M059J (cell line): ENCODE measurements around the gene FOXN3. TPM values are rescaled to one million over a fixed set of nuclear protein-coding genes. Genes with fewer than 3 reads are reported as not detected.

ENCODE experiments used
- DNase-seq: peaks from one replicate; pipeline ENCODE4 v3.0.0-alpha.2; 2012; ENCODE audit warnings: low read depth
- total RNA-seq: library from RNA; depleted of rRNA; stranded (reverse); fragments of >200 nt; shearing (Covaris generic); gene quantifications from 2 replicates; pipeline ENCODE4 v1.2.3, GENCODE V29; 2014

The FOXN3 gene
- total RNA-seq, 1 experiment from 2014 or later: 16.7 TPM

DNA sequence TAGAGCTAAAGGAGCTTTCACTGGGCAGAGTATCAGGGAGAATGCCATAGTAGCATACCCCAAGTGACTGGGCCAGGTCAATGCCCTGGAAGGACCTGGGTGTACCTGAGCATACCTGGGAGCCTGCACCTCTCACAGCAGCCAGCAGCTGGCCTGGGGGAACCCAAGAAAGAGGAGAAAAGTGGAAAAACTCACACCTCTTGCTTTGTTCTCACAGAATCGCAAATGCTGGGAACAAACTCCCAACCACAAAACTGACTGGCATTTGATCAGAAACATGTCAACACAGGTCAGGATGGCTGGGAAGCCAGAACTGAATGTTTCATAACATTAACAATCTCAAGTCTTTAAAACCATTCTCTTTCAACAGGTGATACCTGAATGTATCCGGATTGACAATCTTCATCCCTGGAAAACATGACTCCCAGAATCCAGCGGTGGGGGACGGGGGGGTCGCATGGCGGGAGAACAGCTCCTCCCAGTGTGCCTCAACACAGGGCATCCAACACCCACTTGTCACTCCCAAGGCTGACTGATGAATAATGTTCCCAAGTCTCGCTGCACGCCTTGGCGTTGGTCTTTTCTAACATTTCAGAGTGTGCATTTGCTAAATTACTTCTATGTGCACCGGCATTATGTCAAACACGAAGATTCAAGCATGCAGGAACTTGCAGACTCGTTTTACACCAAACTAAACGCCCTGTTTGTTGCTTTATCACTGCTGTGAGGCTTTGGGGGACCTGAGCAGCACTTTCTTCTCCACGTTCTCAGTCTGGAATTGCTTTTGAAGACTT, 7.9 kb downstream of the FOXN3 start:
- DNase-seq: peak; percentile 23

DNA sequence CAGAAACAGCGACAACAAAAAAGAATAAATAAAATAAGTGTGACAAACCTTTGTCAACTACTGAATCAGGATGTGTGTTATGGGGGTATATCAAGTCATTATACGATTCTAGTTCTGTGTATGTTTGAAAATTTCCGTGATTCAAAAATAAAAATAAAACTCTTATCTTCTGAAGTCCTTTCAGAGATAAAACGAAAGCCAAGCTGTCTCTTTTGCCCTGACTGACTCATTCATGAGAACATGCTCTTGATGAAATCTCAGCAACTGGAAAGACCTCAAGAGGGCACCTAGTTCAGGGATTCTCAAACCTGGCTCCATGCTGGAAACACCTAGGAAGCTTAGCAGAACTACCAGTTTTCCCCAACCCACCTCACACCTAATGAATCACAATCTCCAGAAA, 9.2 kb downstream of the FOXN3 start:
- DNase-seq: peak; percentile 40

DNA sequence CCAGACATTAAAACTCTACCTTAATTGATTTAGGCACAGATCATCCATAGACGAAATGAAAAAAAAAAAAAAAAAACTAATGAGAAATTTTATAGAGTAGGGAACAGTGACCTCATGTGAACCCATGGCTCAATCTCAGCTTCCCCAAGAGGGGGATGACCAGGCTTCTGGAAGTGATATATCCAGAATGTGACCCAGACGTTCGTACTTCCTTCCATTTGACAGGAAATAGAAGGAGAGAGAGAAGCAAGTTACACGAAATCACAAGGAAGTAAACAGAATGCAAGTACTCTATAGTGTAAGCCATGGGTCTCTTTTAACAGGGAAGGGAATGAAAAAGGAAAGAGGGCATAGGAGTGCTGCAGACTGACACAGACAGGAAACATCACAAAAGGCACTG, 10.1 kb downstream of the FOXN3 start:
- no peak for DNase-seq

DNA sequence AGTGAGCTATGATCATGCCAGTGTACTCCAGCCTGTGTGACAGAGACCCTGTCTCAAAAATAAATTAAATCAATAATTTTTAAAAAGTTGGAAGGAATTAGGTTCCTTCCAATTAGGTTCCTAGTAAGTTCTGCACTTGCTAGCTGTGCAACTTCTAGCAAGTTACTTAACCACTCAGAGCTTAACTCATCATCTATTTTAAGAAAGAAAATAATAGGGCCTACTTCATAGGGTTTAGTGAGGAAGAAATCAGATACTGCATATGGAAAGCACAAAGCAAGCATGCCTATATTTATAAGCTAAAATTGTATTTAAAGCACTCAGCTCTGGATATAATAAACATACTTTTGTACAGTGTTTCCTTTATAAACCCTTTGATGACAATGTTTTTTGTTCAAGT, 10.7 kb downstream of the FOXN3 start:
- DNase-seq: no peak

DNA sequence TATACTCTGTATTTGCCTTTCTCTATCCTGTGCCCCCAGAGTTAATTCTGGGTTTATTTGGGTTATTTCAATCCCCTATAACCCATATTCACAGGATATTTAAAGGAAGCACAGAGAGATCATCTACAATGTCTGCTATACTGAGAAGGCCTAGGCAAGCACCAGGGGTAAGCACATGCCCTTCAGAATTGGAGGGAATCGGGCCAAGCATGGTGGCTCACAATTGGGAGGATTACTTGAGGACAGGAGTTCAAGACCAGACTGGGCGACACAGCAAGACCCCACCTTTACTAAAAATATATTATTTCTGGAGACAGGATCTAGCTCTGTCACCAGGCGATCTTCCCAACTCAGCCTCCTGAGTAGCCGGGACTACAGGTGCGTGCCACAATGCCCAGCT, 11.3 kb downstream of the FOXN3 start:
- no peak for DNase-seq

DNA sequence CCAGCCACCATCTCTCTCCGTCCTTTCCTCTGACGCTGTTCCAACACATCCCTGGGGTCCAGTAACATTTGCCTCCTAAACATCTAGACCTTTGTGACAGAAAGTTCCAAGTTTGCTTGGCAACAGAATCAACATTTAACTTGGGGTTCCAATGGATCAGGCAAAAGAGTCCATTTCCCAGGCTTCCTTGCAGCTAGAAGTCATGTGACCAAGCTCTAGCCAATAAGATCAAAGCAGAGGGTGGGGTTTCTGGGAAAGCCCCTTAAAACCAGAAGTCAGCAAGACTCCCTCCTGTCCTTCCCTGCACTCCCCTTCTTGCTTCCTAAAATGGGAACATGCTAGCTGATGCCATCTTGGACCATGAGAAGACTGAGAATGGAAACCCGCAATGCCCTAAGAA, 14.7 kb downstream of the FOXN3 start:
- DNase-seq: no peak

DNA sequence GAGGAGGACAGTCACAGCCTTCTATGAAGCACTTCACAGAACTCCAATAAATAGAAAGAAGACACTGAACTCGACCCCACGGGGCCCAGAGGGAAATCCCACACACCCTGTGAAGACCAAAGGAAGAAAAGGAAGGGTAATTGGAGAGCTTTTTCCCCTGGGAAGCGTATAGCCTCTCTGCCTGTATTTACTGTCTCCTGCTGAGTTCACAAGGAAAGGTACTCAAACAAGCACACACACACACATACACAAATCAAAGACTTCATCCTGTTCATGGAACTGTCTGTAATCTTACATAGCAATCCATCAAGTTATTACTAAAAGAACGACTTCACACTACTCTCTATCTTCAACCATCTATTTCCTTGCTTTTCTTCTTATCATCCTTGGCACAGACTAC, 15.3 kb downstream of the FOXN3 start:
- no peak for DNase-seq

DNA sequence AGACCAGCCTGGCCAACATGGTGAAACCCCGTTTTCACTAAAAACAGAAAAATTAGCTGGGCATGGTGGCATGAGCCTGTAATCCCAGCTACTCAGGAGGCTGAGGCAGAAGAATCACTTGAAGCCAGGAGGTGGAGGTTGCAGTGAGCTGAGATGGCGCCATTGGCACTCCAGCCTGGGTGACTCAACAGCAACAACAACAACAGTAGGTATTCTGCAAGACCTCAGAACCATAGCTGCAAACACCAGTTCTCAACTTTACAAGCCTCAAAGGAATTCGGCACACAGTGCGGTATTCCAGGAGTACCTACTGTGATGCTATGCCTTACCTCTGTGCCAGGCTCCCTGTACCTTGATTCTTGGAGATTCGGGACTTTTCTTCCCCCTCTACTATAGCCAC, 15.8 kb downstream of the FOXN3 start:
- peak; percentile 52 for DNase-seq

DNA sequence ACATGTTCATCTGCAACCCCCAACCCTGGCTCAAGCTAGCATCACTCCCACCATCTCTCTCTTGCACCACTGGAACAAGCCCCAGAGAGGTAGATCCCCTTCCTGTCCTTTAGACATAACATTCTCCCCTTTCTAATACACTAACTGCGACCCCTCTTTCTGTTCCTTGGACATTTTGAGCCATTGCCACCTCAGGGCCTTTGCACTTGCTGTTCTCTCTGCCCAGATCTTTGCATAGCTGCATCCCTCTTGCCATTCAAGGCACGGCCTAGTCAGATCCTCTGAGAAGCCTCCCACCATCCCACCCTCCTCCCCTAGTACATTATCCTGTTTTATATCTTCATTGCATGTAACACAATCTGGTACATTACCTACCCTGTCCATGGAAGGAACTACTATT, 16.5 kb downstream of the FOXN3 start:
- no peak for DNase-seq

DNA sequence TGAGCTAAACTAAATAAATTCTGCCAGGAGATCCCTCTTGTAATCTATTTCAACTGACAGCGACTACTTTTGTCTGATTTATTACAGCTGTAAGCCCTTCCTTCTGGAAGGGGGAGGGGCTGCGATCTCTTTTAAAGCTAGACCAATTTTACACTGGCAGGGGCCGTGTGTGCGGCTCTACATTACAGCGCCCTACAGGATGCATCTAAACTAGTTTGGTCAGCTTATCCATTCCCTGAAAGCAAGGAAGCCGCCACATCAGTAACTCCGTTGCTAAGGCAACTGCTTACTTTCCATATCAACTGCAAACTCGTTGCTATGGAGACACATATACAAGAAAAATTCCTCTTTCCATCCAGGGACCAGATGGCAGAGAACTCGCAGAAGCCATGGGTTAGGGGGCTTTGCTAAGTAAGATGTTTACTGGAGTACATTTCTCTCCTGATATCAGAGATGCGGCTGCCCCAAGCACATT, 17.4 kb downstream of the FOXN3 start:
- DNase-seq: peak; percentile 48

DNA sequence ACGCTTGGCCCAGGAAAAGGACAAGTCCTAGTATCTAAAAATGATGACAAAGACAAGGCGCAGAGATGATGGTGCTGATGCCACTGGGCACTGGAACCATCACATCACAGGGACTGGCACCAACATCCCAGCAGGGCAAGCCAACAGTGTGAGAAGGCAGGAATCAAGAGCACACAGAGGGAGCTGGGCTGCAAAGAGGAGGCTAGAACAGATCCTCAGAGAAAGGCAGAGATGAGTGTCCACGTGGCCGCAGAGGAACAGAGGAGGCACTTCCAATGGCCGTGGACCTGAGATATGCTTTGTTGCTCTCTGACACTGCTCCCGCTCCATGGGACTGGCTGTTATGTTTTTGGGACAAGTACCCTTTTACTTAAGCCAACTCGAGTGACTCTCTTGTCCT, 17.9 kb downstream of the FOXN3 start:
- DNase-seq: no peak

DNA sequence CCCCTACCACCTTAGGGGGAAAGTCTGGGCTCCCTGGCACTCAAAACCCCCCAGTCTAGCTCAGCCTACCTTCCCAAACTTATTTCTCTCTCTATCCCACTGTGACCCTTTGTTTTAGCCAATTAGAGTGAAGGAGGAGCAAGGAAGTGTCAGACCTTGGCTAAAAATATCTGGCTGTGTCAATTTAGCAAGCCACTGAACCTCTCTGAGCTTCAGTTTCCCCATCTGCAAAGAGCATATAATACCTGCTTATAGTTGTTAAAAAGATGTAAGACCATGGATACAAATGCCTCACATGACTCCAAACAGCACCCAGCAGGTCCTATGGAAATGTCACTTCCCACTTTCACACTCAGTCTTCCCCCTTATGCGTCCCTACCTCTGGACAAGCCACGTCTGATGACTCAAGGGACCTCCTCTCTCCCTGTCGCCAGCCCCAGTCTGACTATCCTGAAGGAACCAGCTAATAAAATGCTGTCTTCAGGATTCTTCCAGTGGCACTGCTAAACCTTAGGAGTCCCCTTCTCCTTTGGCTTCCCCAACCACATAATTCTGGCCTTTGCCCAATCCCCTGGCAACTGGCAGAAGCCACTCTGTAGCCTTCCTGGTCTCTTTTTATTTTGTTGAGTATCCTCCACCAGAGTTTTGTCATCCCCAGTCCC, 19.3 kb downstream of the FOXN3 start:
- no peak for DNase-seq

DNA sequence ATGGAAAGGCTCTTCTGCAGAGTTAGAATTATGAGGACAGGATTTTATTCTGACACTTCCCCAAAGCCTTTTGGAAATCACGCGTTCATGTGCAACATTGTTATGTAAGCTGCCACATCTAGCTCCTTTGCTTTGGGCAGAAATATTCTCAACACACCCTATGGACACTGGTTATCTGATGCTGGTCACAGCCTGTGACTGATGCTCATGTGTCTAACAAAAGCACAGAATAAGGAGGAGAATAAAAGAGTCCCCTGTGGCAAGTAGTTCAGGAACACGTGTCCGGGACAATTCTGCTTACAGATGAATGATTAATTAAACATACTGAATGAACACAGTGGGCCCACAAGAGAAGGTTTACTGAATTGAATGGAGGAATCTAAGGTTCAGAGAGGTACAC, 22.1 kb downstream of the FOXN3 start:
- no peak for DNase-seq

DNA sequence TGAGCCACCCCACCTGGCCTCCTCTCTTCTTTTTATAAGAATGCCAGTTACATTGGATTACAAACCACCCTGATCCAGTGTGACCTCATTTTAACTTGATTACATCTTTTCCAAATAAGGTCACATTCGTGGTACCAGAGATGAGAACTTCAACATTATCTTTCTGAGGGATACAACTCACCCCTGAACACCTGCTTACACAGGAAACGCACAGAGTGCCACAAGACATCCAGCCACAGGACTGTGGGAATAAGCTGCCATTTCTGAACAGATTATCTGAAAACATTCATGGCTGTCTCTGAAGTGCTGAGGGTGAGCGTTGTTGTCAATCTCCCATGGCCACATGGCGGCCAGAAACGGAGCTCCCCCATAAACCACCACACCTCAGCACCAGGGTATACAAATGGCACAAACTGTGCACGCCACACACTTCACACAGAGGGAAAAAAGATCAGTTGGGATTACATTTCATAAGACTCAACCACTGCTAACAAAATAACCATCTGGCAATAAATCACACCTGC, 23.7 kb downstream of the FOXN3 start:
- no peak for DNase-seq

DNA sequence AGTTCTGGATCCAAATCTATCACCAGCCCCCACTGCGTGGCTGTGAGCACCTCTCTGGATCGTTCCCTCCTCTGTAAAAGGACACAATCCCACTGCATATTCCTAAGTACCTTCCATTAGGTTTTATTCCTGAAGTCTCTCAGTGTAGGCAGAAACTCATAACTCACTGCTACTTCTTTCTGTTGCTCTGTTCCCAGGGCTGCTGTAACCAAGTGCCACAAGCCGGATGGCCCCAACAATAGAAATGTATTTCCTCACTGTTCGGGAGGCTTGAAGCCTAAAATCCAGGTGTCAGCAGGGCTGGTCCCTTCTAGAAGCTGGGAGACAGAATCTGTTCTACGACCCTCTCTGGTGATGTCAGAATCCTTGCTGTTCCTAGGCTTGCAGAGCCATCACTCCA, 24.9 kb downstream of the FOXN3 start:
- DNase-seq: no peak

DNA sequence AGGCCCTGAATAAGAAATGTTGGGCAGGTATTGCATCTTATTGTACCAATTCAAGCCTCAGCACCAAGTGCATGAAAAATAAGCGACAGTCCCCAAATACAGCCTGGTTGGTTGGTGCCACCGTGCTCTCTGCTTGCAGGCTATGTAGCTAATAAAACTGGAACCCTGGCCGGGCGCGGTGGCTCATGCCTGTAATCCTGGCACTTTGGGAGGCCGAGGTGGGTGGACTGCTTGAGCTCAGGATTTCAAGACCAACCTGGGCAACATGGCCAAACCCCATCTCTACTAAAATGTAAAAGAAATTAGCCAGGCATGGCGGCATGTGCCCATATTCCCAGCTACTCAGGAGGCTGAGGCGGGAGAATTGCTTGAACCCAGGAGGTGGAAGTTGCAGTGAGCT, 25.5 kb downstream of the FOXN3 start:
- no peak for DNase-seq

DNA sequence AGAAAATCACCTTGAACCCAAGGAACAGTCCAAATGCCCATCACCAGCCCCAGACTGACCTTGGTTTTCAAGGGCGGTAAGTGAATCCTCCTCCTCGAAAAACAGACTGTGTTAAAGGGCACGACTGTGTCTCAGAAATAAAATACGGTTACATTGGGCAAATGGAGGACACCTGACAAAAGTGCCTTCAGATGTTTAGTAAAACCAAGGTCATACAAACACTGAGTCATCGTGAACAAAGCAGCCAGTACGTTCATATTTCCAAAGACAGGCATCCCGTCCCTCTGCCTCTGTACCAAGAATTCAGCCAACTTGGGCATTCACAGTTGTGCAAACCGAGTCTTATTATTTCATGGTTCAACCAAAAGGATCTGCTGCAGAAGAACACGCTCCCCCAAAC, 25.9 kb downstream of the FOXN3 start:
- DNase-seq: peak; percentile 23

DNA sequence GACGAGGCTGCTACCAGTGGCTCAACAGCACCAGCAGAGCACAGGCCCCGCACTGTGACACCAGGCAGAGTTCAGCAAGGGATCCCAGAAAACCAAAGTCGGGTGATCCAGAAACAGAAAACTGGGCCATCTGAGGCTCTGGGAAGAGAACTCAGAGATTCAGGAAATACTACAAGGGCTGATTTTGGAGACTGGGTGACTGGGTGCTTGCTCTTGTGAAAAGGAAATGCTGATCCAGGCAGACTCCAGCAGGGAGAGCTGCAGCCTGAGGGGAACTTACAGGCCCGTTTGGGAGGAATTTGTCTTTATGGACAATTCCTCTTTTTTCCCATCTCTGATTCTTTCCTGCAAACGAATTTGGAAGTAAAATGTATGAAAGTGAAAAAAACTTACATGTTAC, 28.2 kb downstream of the FOXN3 start:
- no peak for DNase-seq

DNA sequence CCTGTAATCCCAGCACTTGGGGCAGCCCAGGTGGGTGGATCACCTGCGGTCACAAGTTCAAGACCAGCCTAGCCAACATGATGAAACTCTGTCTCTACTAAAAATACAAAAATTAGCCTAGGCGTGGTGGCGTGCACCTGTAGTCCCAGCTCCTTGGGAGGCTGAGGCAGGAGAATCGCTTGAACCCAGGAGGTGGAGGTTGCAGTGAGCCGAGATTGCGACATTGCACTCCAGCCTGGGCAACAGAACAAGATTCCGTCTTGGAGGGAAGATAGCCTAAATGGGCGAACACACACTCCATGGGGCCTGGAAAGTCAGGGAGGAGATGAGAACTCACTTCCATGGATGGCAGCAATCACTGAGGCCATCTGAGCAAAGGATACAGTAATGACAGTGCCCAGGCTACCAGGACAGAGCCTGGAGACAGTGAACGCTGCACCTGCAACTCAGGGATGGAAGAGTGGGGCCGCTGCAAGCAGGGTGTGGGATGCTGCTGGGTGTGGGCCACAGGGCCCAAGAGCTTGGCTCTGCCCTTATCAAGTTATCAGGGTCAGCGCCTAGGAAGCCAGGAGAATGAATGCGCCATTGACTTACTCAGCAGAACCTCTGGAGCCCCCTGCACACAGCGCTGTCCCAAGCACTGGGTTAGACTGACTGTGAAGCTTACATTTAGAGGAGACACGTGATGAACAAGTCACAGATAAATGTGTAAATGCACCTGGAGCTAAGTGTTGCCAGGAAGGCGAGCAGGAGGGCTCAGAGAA, 28.9 kb downstream of the FOXN3 start:
- DNase-seq: no peak

DNA sequence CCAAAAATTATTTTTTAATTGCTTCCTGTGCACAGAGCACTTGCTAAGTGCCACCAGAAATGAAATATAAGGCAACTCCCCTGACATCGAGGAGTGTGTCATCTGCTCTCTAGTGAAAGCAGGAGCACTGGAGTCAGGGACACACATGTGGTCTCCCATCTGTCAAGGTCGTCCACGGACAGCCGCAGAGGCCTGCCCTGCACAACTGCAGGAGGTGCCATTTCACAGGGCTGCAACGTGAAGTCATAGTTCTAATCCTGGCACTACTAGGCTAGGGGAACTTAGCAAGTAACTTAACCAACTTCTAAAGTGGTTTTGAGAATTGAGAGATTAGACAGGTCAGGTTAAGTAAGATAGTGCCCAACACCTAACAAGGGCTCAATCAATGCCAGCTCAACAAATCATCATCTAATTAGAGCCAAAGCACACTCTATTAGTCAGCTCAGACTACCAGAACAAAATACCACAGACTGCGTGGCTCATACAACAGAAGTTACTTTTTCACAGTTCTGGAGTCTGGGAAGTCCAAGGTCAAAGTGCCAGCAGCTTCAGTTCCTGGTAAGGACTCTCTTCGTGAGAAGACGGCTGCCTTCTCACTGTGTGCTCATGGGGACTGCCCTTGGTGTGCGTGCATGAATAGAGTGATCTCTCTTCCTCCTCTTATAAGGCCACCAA, 30.7 kb downstream of the FOXN3 start:
- no peak for DNase-seq

DNA sequence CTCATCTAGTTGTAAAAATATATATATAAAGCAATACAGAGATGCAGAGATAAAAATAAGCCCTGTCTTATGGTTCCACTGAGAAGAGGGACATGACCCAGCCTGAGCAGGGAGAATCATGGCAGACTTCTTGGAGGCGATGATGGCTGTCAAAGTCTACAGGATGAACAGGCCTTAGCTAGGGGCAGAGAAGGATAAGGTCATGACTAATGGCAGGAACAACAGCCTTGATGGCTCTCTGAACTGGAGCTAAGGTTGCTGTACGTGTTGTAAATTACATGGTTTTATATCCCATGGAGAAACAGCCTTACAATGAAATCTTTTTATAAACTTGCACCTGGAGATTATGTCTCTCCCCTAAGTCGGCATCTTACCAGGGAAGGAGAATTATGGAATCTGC, 32.4 kb downstream of the FOXN3 start:
- DNase-seq: no peak

DNA sequence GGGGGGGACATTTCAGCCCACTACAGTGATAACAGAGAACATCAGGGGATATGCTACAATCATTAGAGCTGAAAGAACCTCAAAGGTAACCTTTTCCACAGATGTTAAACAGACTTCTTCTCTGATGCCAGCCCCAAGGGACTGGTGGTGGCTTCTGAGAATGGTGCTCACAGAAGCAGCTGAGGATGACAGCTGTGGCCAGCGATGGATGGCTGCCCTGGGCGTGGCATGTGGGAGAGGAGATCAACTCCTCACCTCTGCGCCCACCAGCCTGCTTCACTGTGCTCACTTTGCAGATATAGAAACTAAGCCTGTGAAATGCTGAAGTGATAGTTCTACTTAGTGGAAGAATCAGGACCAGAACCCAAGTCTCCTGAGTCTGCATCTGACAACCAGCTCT, 33.0 kb downstream of the FOXN3 start:
- no peak for DNase-seq
